Mucosa of rectum (tissue), 2 donors: ENCODE results near the gene ASCL2.
A peak's percentile ranks its signal among the peaks of the same experiment; 100 is the strongest.
"Not testable (repeated sequence)": the region's sequence is repeated elsewhere in the genome, so short reads cannot be mapped to it uniquely, and the experiment has no call there.

Experiments
- H3K27ac ChIP-seq, 2 donors: one replicate each; pipeline ENCODE4 v1.7.0; 2013; ENCODE audit warnings: inconsistent platforms in 2 of 2, low read depth in 2 of 2, low read length in 2 of 2
- H3K27me3 ChIP-seq, 2 donors: one replicate each; pipeline ENCODE4 v1.7.0; 2013; ENCODE audit warnings: low read length in 2 of 2; ENCODE audit not compliant: control insufficient read depth in 2 of 2, insufficient read depth in 2 of 2
- H3K36me3 ChIP-seq, 2 donors: one replicate each; pipeline ENCODE4 v1.7.0; 2013; ENCODE audit warnings: low read length in 2 of 2; ENCODE audit not compliant: control insufficient read depth in 2 of 2, insufficient read depth in 2 of 2
- H3K4me1 ChIP-seq, 2 donors: one replicate each; pipeline ENCODE4 v1.7.0; 2013; ENCODE audit warnings: low read length in 2 of 2, mild to moderate bottlenecking in 1 of 2; ENCODE audit not compliant: control insufficient read depth in 2 of 2, insufficient read depth in 2 of 2
- H3K4me3 ChIP-seq, 2 donors: one replicate each; pipeline ENCODE4 v1.7.0; 2013; ENCODE audit warnings: low read length in 2 of 2
- H3K9ac ChIP-seq, 2 donors: one replicate each; pipeline ENCODE4 v1.7.0; 2013; ENCODE audit warnings: low read length in 2 of 2, low read depth in 1 of 2, mild to moderate bottlenecking in 1 of 2
- H3K9me3 ChIP-seq, 2 donors: one replicate each; pipeline ENCODE4 v1.7.0; 2013; ENCODE audit warnings: low read length in 2 of 2; ENCODE audit not compliant: control insufficient read depth in 2 of 2
- donor health status: healthy.
- donor health status: Normal muscosa, but diverticular disease.

The ASCL2 gene

GRCh38 chr11:2287091-2287490 is 16.7 kb upstream of the ASCL2 start:
- Histone ChIP-seq H3K4me3 (no peak overlapping the region), H3K27me3 (peaks cover 3 to 4% of the 10 kb centered on the region in 2 donors)

GRCh38 chr11:2286350-2286749 is 16.0 kb upstream of the ASCL2 start:
- not testable (repeated sequence) for H3K4me3 ChIP-seq, H3K36me3 ChIP-seq, H3K27me3 ChIP-seq, H3K9ac ChIP-seq, H3K27ac ChIP-seq, H3K4me1 ChIP-seq, H3K9me3 ChIP-seq

More at GRCh38 chr11:2287091-2287490, 16.7 kb upstream of the ASCL2 start:
- Histone ChIP-seq H3K9me3 (no peaks in the 10 kb centered on the region), H3K36me3 (no peaks in the 10 kb centered on the region), H3K4me1 (peaks cover 0 to 5% of the 10 kb centered on the region in 2 donors), H3K27ac (peak overlapping the region; percentile 51 to 56), H3K9ac (peak overlapping the region in 1 of 2 donors; percentile 6)

- Histone ChIP-seq H3K9ac (no peak overlapping the region), H3K27me3 (peaks cover 0 to 3% of the 10 kb centered on the region in 2 donors), H3K9me3 (no peaks in the 10 kb centered on the region), H3K4me3 (no peak overlapping the region), H3K4me1 (no peaks in the 10 kb centered on the region), H3K27ac (no peak overlapping the region), H3K36me3 (no peaks in the 10 kb centered on the region)
Observed at GRCh38 chr11:2280208-2280607, 9.8 kb upstream of the ASCL2 start.

GRCh38 chr11:2277933-2278523 is 7.6 kb upstream of the ASCL2 start:
- no peak overlapping the region for H3K9ac ChIP-seq
- no peak overlapping the region for H3K27ac ChIP-seq
- no peaks in the 10 kb centered on the region for H3K4me1 ChIP-seq
- no peak overlapping the region for H3K4me3 ChIP-seq
- no peaks in the 10 kb centered on the region for H3K36me3 ChIP-seq
- no peaks in the 10 kb centered on the region for H3K27me3 ChIP-seq
- H3K9me3 ChIP-seq, result no peaks in the 10 kb centered on the region

- peak overlapping the region in 1 of 2 donors; percentile 6 for H3K9ac ChIP-seq
- no peaks in the 10 kb centered on the region for H3K36me3 ChIP-seq
- no peak overlapping the region for H3K4me3 ChIP-seq
- H3K4me1 ChIP-seq, result no peaks in the 10 kb centered on the region
- H3K27ac ChIP-seq, result no peak overlapping the region
- no peaks in the 10 kb centered on the region for H3K27me3 ChIP-seq
- no peaks in the 10 kb centered on the region for H3K9me3 ChIP-seq
Observed at GRCh38 chr11:2277008-2277346, 6.6 kb upstream of the ASCL2 start.

- Histone ChIP-seq H3K27me3 (peaks cover 0 to under 1% of the 10 kb centered on the region in 2 donors), H3K9ac (no peak overlapping the region), H3K4me1 (no peaks in the 10 kb centered on the region), H3K4me3 (no peak overlapping the region), H3K27ac (no peak overlapping the region), H3K36me3 (no peaks in the 10 kb centered on the region), H3K9me3 (no peaks in the 10 kb centered on the region)
Observed at GRCh38 chr11:2276280-2277007, 6.1 kb upstream of the ASCL2 start.

- peaks cover 2 to 4% of the 10 kb centered on the region in 2 donors for H3K27me3 ChIP-seq
- no peaks in the 10 kb centered on the region for H3K9me3 ChIP-seq
- H3K4me1 ChIP-seq, result no peaks in the 10 kb centered on the region
- H3K4me3 ChIP-seq, result no peak overlapping the region
- H3K27ac ChIP-seq, result no peak overlapping the region
- H3K36me3 ChIP-seq, result no peaks in the 10 kb centered on the region
- no peak overlapping the region for H3K9ac ChIP-seq
Observed at GRCh38 chr11:2275334-2276279, 5.2 kb upstream of the ASCL2 start.

- H3K4me3 ChIP-seq, result no peak overlapping the region
- H3K9ac ChIP-seq, result no peak overlapping the region
- H3K36me3 ChIP-seq, result no peaks in the 10 kb centered on the region
- H3K9me3 ChIP-seq, result no peaks in the 10 kb centered on the region
- no peak overlapping the region for H3K27ac ChIP-seq
- peaks cover 0 to 8% of the 10 kb centered on the region in 2 donors for H3K4me1 ChIP-seq
- H3K27me3 ChIP-seq, result peaks cover 2 to 6% of the 10 kb centered on the region in 2 donors
Observed at GRCh38 chr11:2273771-2274170, 3.4 kb upstream of the ASCL2 start.

- Histone ChIP-seq H3K9me3 (no peaks in the 10 kb centered on the region), H3K27me3 (peaks cover 2 to 6% of the 10 kb centered on the region in 2 donors)
Observed at GRCh38 chr11:2273311-2273710, 2.9 kb upstream of the ASCL2 start.

GRCh38 chr11:2272946-2273280 is 2.5 kb upstream of the ASCL2 start:
- no peaks in the 10 kb centered on the region for H3K9me3 ChIP-seq
- H3K36me3 ChIP-seq, result no peaks in the 10 kb centered on the region
- no peak overlapping the region for H3K9ac ChIP-seq
- peaks cover 2 to 9% of the 10 kb centered on the region in 2 donors for H3K27me3 ChIP-seq
- H3K4me3 ChIP-seq, result no peak overlapping the region
- H3K4me1 ChIP-seq, result peaks cover 0 to 8% of the 10 kb centered on the region in 2 donors
- H3K27ac ChIP-seq, result no peak overlapping the region

More at GRCh38 chr11:2273311-2273710, 2.9 kb upstream of the ASCL2 start:
- Histone ChIP-seq H3K27ac (no peak overlapping the region), H3K4me3 (no peak overlapping the region), H3K4me1 (peaks cover 0 to 8% of the 10 kb centered on the region in 2 donors), H3K9ac (no peak overlapping the region), H3K36me3 (no peaks in the 10 kb centered on the region)
